Adrenal gland (tissue), 12 donors: Measurements from ENCODE around the gene CAGE1. TPM values are rescaled to one million over a fixed set of nuclear protein-coding genes. Genes with fewer than 3 reads are reported as not detected.

Experiments
- DNase-seq, 7 donors: peaks; one replicate each; pipeline ENCODE4 v3.0.0-alpha.2; 2019 to 2020
- H3K27ac ChIP-seq, 5 donors: fragments of 200-600 bp; sonication (generic) in 4 of 5; 1 replicate in 3 of 5; 2 replicates in 2 of 5; pipeline versions ENCODE4 v1.5.1 to v1.8.0; 2016 to 2020; ENCODE audit warnings: mild to moderate bottlenecking in 1 of 5
- H3K27me3 ChIP-seq: fragments of 200-600 bp; 2 replicates; pipeline ENCODE4 v1.8.0; 2021
- H3K36me3 ChIP-seq, 2 donors: fragments of 200-600 bp; replicated peaks in 1 of 2; 1 replicate in 1 of 2; 2 replicates in 1 of 2; pipeline versions ENCODE4 v1.5.1 to v1.8.0; 2018 to 2022
- H3K4me1 ChIP-seq, 2 donors: fragments of 200-600 bp; replicated peaks in 1 of 2; 1 replicate in 1 of 2; 2 replicates in 1 of 2; pipeline versions ENCODE4 v1.5.1 to v1.8.0; 2018 to 2021
- H3K4me3 ChIP-seq, 4 donors: fragments of 200-600 bp; sonication (generic) in 3 of 4; one replicate each; pipeline ENCODE4 v1.5.1; 2016 to 2018
- H3K9me3 ChIP-seq, 3 donors: fragments of 200-600 bp; sonication (generic) in 1 of 3; replicated peaks in 1 of 3; 1 replicate in 2 of 3; 2 replicates in 1 of 3; pipeline versions ENCODE4 v1.5.1 to v1.8.0; 2016 to 2021
- CTCF ChIP-seq, 6 experiments: fragments of 450-650 bp in 4 of 6; fragments of 200-600 bp in 2 of 6; sonication (generic) in 1 of 6; IDR thresholded peaks; 1 replicate in 5 of 6; 2 replicates in 1 of 6; pipeline versions ENCODE4 v1.5.1 to v1.8.0; 2016 to 2021; ENCODE audit warnings: antibody characterized with exemption in 6 of 6, mild to moderate bottlenecking in 2 of 6, moderate library complexity in 1 of 6
- POLR2A ChIP-seq, 2 donors: fragments of 450-650 bp; IDR thresholded peaks; one replicate each; pipeline ENCODE4 v1.6.1; 2017; ENCODE audit warnings: antibody characterized with exemption in 2 of 2, mild to moderate bottlenecking in 2 of 2, moderate library complexity in 1 of 2
- WGBS, 4 donors: extraction: QIAGEN DNeasy Blood & Tissue Kit in 2 of 4; methylation state at CpG; one replicate each; pipeline versions ENCODE4 v1.1.5 to v1.1.7; 2013 to 2017; 5-methylcytosine and 5-hydroxymethylcytosine counted together
- intact Hi-C, 2 donors: fragments of 100-400 bp; cut with DNase I; formaldehyde crosslinking; loops; one replicate each; pipeline versions ENCODE4 v1.14.1 to v1.15.0; 2022 to 2023
- polyA plus RNA-seq, 3 donors: library from polyadenylated mRNA; stranded (reverse); fragments of 200-250 nt in 2 of 3; fragments of 350-450 nt in 1 of 3; fragmentation: Illumina TruSeq in 1 of 3; extraction: RNeasy Lipid Tissue Mini Kit (QIAGEN cat#74804) in 1 of 3; gene quantifications; one replicate each; pipeline ENCODE4 v1.2.3, GENCODE V29; 2013 to 2014
- total RNA-seq, 9 donors: library from RNA; depleted of rRNA in 4 of 9; stranded (reverse); fragments of >200 nt in 4 of 9; fragments of 120-200 nt in 1 of 9; fragmentation: NEBNext Ultra II Directional in 1 of 9; extraction: Animal tissue kit (Norgen Biotek cat#: 25700) in 1 of 9; gene quantifications; one replicate each; pipeline versions ENCODE4 v1.1.0 to v1.2.4, GENCODE V29; 2013 to 2023
- donor health status: healthy with polysubstance abuse.
- donor health status: Bipolar disorder and iron deficiency.
- donor health status: DM: yes; HTN: yes; CAD: no.
- donor health status: DM: no; HTN: no; CAD: no.
- donor health status: DM: no; HTN: no; CAD: no.
- donor health status: DM: yes; HTN: yes; CAD: no.

CAGE1 gene
- total and polyA plus RNA-seq, 12 donors: 0.06 to 0.25 (median 0.16) TPM; not detected in 8

GRCh38 chr6:7401075-7401474, 11.5 kb upstream of the CAGE1 start:
- peaks cover 0 to 52% of the 10 kb centered on the region in 2 donors for H3K36me3 ChIP-seq

GRCh38 chr6:7392402-7392801, 2.9 kb upstream of the CAGE1 start:
- Histone ChIP-seq H3K27ac (no peak overlapping the region), H3K4me1 (peaks cover 11 to 37% of the 10 kb centered on the region in 2 donors), H3K36me3 (peaks cover 0 to 21% of the 10 kb centered on the region in 2 donors), H3K27me3 (no peaks in the 10 kb centered on the region), H3K4me3 (no peak overlapping the region), H3K9me3 (no peaks in the 10 kb centered on the region)
- 58 to 62% (median 60%) methylated on average over 6 of the region's 6 CpGs for WGBS, 4 donors
- DNase-seq: peak; percentile 31 to 72 (median 56)
- intact Hi-C loops: no loop called here
- TF ChIP-seq CTCF (IDR thresholded peaks at IDR 0.05) (no peak), POLR2A (IDR thresholded peaks at IDR 0.05) (no peak)

More at GRCh38 chr6:7401075-7401474, 11.5 kb upstream of the CAGE1 start:
- no peak for DNase-seq
- no peaks in the 10 kb centered on the region for H3K9me3 ChIP-seq
- TF ChIP-seq CTCF (IDR thresholded peaks at IDR 0.05) (no peak), POLR2A (IDR thresholded peaks at IDR 0.05) (no peak)
- H3K27ac ChIP-seq: no peak overlapping the region
- WGBS, 4 donors: 73 to 85% (median 79%) methylated on average over 3 of the region's 3 CpGs
- no peaks in the 10 kb centered on the region for H3K4me1 ChIP-seq
- intact Hi-C loops: no loop called here
- H3K4me3 ChIP-seq: no peak overlapping the region
- no peaks in the 10 kb centered on the region for H3K27me3 ChIP-seq

- intact Hi-C loops: no loop called here
- Histone ChIP-seq H3K27me3 (no peaks in the 10 kb centered on the region), H3K4me1 (peaks cover 11 to 37% of the 10 kb centered on the region in 2 donors), H3K27ac (no peak overlapping the region), H3K9me3 (no peaks in the 10 kb centered on the region), H3K4me3 (no peak overlapping the region), H3K36me3 (peaks cover 0 to 16% of the 10 kb centered on the region in 2 donors)
- 70 to 83% (median 80%) methylated on average over 4 of the region's 4 CpGs for WGBS, 4 donors
- TF ChIP-seq CTCF (IDR thresholded peaks at IDR 0.05) (no peak), POLR2A (IDR thresholded peaks at IDR 0.05) (no peak)
- DNase-seq: no peak
These were observed 1.6 kb upstream of the CAGE1 start for GRCh38 chr6:7391151-7391550.

GRCh38 chr6:7390226-7390878, 810 bp upstream of the CAGE1 start:
- DNase-seq: no peak
- intact Hi-C loops: no loop called here
- 2% methylated on average over 14 of the region's 14 CpGs for WGBS, 4 donors
- Histone ChIP-seq H3K36me3 (peaks cover 0 to 8% of the 10 kb centered on the region in 2 donors), H3K4me3 (peak overlapping the region; percentile 29 to 83 (median 76)), H3K27ac (peak overlapping the region; percentile 87 to 93 (median 91)), H3K4me1 (peaks cover 11 to 37% of the 10 kb centered on the region in 2 donors), H3K9me3 (no peaks in the 10 kb centered on the region), H3K27me3 (no peaks in the 10 kb centered on the region)
- TF ChIP-seq CTCF (IDR thresholded peaks at IDR 0.05) (no peak), POLR2A (IDR thresholded peaks at IDR 0.05) (no peak)
